ENCODE results near the gene NOL8. TPM values are rescaled to one million over a fixed set of nuclear protein-coding genes. Genes with fewer than 3 reads are reported as not detected.

Gene NOL8
- total RNA-seq = 10 to 100 TPM; 19.4 to 20.4 TPM
- long read RNA-seq, partial matches to known transcripts = 17 of 21 reads
- long read RNA-seq, other reads (novel, unspliced or antisense) = 4 of 21 reads

DNA sequence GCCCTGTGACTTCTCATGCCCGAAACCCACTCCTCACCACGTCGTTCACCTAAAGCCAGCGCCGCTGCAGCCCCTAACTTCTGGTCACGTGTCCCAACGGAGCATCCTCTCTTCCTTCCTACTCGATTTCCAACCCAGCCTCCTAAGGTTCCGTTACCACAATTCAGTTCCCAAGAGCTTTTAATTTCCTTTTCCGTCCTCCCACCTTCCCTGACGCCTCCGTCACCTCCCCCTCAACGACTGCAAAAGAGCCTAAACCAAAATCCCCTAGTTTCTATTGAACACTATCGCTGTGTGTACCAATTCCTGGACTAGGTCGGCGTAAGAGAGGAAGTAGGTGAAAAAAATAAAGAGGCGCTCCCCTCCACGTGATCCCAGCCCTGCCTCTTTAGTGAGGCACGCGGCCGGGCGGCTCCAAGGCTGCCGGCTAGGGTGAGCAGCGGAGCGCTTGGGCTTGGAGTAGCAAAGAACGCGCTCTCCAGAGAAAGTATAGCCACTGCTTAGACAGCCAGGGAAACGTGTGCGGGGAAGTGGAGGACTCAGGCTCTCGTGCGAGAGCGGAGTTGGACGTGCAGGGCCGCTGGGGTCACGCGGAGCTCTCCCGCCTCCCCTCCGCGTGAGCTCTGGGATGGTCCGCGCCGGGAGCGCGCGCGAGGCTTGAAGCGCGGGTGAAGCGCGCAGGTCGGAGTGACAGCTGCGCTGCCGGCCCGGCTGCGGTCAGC, at the start of gene NOL8, which contains the start of gene CENPP:
TSS of gene NOL8 (minus strand) at position 82 of the 722 bp plus-strand sequence. CDS start 1,189 bp downstream, outside the sequence.
TSS of gene CENPP (plus strand) at position 685 of the 722 bp plus-strand sequence.
- ATAC-seq (peak; percentile 95), DNase-seq (peak; percentile 83 to 86)
- intact Hi-C loops (cut with DNase I, micrococcal nuclease) = no loop called here

DNA sequence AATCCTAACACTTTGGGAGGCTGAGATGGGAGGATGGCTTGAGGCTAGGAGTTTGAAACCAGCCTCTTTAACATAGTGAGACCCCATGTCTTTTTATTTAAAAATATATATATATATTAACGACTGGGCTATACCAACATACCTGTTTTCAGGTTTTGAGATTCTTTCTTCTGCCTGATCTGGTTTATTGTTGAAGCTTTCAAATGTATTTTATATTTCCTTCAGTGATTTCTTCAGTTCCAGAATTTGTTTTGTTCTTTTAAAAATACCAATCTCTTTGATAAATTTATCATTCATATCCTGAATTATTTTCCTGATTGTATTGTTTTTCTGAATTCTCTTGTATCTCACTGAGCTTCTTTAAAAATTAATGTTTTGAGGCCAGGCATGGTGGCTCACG, 48.0 kb upstream of the NOL8 start:
- no peak for DNase-seq
- intact Hi-C loops (cut with DNase I, micrococcal nuclease) = no loop called here
- ATAC-seq = no peak

DNA sequence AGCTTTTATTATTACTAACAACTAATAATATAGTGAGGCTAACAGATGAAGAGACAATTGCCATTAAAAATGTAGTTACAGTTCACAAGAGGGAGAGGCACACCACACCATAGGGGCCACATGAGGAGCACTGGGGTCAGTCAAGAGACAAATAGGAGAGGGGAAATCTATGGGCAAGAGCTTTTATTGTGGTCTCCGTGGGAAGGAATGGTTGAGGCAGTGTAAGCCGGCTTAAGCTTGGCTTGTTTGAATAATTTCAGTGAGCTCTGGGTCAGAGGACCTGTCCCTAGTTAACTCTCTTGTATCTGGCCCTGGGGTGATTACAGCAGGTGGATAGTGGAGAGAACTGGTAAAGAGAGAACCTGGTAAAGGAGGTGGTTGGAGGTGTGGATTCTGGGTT, 43.9 kb upstream of the NOL8 start:
- ATAC-seq (no peak), DNase-seq (no peak)
- intact Hi-C loops (cut with DNase I, micrococcal nuclease) = no loop called here

DNA sequence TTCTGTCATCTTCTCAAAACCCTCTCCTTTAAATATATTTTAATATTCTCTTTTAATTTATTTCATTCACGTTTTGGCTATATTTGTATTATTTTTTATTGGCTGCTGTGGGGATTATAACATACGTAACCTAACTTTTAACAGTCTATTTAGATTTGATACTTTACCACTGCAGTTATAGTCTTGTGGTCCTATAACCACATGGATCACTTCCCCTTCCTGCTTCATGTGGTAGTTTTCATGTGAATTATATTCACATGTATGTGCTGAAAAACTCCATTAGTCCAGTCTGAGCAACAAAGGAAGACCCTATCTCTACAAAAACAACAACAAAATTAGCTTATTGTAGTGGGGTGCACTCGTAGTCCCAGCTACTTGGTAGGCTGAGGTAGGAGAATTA, 34.9 kb upstream of the NOL8 start:
- DNase-seq (no peak), ATAC-seq (no peak)
- intact Hi-C loops (cut with DNase I, micrococcal nuclease) = no loop called here

DNA sequence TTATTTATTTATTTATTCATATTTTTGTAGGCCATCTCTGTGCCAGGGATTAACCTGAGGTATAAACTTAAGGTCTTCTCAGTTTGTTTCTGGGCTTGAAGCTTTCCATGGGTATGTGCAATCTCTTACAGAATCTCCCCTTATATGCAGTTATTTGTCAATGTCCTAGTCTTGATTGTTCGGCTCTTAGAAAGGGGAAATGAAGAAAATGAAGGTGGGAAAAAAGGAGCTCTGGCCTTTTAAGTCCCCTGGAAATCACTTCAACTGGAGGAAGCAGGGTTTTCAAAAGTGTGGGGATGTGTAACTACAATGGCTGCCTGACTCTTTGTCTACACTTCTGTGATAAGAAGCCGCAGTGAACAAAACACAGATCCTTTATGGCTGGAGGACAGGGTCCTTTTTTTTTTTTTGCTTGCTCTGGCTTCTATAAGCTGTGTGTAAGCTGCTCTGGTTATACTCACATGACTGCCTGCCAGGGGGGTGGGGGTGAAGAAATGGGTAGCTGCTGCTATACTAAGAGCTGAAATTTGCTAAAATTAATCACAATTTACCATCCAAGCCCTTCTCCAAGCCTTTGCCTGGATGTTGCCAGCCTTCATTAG, 34.3 kb upstream of the NOL8 start:
- intact Hi-C loops (cut with DNase I, micrococcal nuclease) = no loop called here
- no peak for DNase-seq

DNA sequence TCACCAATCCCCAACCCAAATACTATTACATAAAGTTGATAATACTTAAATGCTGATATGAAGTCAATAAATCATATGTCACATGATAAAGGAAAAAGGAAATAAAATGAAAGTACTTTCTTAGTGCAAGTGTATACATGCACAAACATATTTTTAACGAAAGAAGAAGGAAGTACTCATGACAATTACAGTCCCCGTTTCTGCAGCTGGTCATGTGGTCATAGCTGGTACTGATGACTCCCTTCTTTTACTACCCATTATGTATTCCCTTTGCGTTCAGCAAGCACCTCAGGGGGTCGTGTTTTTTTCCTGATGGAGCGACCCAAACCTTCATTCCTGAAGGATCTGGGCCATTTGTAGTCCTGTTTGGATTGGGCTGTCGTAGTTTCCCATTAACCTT, 27.9 kb upstream of the NOL8 start:
- DNase-seq (no peak), ATAC-seq (no peak)
- intact Hi-C loops (cut with DNase I, micrococcal nuclease) = no loop called here

More for the DNA sequence above, 34.3 kb upstream of the NOL8 start:
- no peak for ATAC-seq

DNA sequence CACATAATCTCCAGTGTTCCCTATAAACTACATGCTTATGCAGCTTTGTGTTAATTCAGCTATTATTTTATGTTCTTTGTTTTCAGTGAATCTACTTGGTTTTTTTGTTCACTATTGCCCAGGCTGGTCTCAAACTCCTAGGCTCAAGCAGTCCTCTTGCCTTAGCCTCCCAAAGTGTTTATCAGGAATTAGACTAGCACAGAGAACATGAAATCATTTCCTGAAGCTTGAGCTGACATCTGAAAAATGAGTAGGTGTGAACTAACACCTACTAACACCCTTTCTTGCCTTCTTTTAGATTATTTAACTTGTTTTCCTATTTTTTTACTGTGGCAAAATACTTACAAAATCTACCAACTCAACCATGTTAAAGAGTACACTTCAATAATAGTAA, 25.6 kb upstream of the NOL8 start:
- intact Hi-C loops (cut with DNase I, micrococcal nuclease) = no loop called here
- DNase-seq = no peak
- peak; percentile 45 for ATAC-seq

DNA sequence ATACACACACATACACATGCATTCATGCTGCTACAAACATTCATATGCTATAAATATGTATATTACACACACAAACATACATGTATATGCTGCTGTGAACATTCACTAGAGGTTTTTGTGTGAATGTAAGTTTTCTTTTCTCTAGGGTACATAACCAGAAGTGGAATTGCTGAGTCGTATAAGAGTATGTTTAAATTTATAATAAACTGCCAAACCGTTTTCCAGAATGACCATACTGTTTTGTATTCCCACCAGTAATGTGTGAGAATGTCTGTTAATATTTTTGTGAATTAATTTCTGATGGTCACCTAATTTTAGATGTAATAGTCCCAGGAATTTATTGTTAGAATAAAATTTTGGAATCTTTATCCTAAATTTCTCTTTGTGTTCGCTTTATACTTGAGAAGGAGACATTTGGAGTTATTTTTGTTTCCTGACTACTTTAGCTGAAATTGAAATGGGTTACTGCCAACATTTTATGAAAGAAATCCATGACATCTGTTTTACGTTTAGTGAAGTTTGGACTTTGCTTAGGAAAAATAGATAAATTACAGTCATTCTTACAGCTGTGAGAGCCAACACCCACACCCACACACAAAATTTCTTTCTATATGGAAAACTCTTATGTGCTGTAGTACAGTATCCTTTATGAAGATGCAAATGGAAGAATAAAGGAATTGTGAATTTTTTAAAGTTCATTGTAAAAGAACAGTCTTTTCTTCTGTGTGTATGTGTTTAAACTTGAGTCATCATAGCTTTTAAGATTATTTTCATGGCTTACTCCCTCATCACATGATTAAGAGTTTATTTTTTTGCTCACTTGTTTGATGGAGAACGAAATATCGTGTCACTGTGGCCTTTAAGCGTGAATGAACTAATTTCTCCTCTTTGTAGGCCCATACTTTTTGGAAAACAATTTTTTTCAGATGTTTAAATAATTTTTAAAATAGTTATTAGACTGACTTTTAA, 24.9 kb upstream of the NOL8 start:
- DNase-seq (no peak), ATAC-seq (peak; percentile 87)
- intact Hi-C loops (cut with DNase I, micrococcal nuclease) = loop anchor here in 1 of 2 donors (5.0 kb wide), 1 partner anchor 87 kb away; no protein-coding TSS in a partner anchor

DNA sequence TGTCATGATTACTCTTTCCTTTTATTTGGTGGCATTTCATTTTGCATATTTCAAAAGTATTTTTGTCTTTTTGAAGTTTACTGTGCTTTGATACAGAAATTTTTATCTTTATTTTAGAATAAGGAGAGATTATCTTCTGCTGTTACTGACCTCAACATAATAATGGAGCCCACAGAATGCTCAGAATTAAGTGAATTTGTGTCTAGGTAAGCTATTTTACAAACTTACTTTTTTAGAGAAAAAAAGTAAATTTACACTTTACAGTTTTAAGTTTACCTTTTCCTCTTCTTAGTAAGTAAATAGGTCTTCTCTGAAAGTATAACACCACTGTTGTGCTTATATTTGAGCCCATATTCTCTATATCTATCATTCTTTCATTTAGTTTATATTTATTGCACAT, 20.4 kb upstream of the NOL8 start:
- ATAC-seq (no peak), DNase-seq (no peak)
- intact Hi-C loops (cut with DNase I, micrococcal nuclease) = loop anchor here in 1 of 2 donors (5.0 kb wide), 1 partner anchor 92 kb away; no protein-coding TSS in a partner anchor

DNA sequence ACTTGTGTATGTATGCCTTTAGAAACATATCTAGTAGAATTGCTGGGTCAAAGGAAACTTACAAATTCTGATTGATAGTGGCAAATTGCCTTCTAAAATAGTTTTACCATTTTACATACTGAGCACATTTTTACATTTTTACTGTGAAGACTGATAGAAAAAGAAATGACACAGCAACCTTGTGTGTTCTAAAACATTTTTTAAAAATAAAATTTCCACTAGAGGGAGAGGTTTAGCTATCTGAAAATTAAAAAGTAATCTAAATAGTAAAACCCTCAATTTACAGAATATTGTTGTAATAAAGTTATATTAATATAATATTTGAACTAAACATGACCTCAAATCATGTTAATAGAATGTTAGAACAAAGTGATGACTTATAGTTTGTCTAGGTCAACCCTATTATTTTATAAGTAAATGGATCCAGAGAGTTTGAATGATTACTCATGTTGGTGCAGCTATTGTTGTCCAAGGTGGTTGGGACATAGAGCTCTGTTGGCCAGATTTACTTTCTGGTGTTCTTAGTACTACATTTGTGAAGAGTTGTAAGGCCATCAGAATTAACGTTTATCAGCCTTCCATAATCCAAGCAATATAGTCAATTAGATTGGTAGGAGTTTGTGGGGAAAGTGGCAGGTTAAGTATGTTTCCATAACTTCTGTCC, 17.8 kb upstream of the NOL8 start:
- ATAC-seq = no peak
- DNase-seq = no peak
- intact Hi-C loops (cut with DNase I, micrococcal nuclease) = loop anchor here in 1 of 2 donors (5.0 kb wide), 1 partner anchor 289 kb away; no protein-coding TSS in a partner anchor

DNA sequence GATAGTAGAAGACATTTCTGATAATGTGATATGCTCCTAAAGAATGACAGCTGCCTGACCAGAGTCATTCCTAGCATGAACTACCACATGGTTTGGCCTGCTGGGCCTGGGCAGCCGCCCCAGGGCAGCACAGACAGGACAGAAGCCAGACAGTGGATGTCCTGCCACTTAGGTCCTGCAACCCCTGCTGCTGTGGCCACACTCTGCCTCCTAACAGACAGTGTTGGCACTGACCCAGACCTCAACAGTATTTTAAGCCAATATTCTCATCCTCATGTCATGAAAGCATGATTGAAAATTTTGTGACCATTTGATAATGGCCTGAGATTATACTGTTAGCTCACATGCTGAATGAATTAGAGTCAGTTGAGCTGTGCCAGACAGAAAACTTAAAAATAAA, 16.4 kb upstream of the NOL8 start:
- ATAC-seq (no peak), DNase-seq (no peak)
- intact Hi-C loops (cut with DNase I, micrococcal nuclease) = loop anchor here in 1 of 2 donors (5.0 kb wide), 1 partner anchor 291 kb away; no protein-coding TSS in a partner anchor

DNA sequence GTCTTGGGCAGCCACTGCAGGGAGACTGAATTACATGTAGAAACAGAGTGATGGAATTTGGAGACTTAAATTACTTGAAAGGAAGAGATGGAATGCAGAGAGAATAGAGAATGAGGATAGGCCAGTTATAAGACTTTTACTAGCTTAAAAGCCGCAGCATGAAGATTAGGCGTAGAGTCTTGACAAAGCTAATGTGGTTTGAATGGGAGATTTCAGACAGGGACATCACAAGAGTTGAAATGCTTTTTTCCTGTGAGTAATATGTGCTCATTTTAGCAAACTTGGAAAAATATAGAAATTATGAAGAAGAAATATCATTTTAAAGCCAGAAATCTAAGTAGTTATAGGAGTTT, 8.1 kb upstream of the NOL8 start:
- intact Hi-C loops (cut with DNase I, micrococcal nuclease) = no loop called here
- ATAC-seq (no peak), DNase-seq (no peak)

DNA sequence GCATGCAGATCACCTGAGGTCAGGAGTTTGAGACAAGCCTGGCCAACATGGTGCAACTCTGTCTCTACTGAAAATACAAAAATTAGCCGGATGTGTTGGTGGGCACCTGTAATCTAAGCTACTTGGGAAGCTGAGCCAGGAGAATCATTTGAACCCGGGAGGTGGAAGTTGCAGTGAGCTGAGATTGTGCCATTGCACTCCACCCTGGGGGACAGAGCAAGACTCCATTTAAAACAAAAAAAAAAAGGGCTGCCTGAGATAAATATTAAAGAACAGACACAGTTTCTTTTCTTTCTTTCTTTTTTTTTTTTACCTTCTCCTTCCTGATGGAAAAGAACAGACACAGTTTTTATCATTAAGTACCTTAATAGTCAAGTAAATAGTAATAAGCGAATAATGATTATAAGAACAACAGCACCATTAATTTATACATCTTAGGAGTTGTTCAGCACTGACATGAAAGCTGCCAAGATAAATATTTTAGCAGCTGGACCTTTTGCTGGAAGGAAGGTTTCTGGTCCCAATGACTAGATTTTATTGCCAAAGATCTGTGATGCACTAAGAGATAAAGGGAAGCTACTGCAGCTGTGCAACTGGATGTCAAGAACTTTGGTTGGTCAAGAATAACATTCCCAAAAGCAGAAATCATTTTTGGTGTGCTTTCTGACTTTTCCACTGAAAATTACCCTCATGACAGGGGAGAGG, 7.6 kb upstream of the NOL8 start:
- DNase-seq (no peak), ATAC-seq (no peak)
- intact Hi-C loops (cut with DNase I, micrococcal nuclease) = no loop called here

DNA sequence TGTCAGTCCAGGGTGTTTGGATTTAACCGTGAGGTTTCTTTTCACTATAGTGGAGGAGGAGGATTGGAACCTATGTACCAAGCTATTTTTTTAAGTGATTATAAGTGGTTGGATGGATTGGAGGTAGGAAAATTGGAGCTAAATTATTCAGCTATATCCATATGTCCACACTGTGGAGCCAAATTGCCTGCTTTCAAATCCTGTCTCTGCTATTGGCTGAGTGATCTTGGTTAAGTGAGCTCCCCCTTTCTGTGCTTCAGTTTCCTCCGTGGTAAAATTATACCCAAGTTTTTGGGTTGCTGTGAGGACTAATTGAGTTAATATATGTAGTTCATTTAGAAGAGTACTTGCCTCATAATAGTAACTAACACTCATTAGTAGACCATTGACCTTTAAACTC, 3.1 kb upstream of the NOL8 start:
- ATAC-seq = no peak
- no peak for DNase-seq
- intact Hi-C loops (cut with DNase I, micrococcal nuclease) = no loop called here

DNA sequence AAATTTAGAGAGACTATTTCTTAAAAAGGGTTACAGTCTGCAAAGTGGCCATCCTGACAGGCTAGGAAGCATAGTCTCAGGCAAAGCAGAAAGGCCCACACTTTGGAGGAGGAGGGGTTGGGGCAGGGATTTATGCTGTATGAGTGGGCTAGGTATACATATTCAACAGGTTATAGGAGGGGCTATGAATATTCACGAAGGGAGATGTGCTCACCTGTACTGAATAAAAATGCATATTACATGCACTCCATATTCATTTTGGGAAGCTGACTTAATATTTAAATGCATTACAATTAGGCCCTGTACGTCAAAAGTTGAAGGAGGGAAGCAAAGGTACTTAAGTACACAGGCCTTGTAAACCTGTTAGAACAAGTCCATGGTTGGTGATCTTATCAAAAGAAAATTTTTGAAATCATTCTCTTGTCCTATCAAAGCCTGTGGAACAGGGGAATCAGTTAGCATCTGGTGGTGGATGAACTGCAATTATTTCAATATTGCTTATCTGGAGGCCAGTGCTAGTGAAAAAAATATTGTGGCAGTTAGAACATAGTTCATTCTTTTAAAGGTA, 2.2 kb upstream of the NOL8 start:
- ATAC-seq (no peak), DNase-seq (no peak)
- intact Hi-C loops (cut with DNase I, micrococcal nuclease) = no loop called here

DNA sequence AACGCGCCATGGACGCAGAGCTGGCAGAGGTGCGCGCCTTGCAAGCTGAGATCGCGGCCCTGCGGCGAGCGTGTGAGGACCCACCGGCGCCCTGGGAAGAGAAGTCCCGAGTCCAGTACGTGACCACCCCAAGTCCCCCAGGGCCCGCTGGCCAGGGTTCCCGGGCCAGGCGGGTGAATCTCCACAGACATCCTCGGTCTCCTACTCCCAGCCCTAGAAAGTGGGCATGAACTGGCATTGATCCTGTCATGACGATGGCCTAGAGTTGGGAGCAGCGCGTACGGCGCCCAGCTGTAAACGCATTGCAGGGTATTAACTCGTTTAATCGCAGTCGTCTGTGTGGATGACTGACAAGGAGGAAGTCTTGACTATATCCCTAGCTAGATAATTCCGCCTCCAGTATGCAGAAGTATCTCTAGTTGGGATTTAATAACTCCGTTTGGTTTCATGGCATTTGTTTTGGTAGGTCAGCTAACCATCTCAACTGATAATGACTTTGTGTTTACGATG, 896 bp upstream of the NOL8 start:
- ATAC-seq = peak; percentile 28
- DNase-seq = no peak
- intact Hi-C loops (cut with DNase I, micrococcal nuclease) = no loop called here

DNA sequence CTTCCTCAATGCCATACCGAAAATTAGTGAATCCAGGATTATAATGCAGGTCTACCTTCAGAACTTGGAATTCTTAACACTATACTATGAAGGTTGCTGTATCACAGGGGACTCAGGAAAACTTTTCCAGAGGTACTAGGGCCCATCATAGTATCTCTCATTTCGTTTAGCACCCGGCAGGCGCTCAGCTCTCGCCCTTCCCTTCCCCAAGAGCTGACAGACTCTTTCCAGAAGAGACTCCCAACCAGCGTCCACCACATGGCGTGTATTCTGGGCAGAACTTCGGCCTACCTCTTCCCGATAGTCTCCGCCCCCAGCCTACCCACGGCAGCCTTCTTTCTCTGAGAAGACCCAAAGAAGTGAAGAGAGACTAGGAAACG, 271 bp downstream of the NOL8 start:
- ATAC-seq (peak; percentile 56), DNase-seq (no peak)
- intact Hi-C loops (cut with DNase I, micrococcal nuclease) = no loop called here

DNA sequence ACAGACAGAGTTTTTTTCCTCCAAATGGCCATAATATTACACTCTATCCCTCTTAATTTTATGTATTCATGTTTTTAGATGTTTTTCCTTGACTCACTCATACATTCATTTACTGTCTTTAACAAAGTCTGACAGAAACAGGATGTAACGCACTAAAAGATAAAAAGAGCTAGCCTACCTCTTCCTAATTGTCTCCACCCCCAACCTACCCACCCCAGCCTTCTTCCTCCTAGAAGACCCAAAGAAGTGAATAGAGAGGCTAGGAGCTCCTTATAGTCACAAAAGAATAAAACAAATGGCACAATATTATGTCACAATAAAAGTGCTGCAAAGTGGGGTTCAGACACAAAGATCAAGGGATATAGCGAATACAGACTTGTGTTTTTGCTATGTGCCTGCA, 719 bp downstream of the NOL8 start:
- DNase-seq (no peak), ATAC-seq (no peak)
- intact Hi-C loops (cut with DNase I, micrococcal nuclease) = no loop called here

All from left colon (tissue), 2 donors.